H1 (cell line): Measurements from ENCODE around the gene ITGA5. TPM values are rescaled to one million over a fixed set of nuclear protein-coding genes. Genes with fewer than 3 reads are reported as not detected.

Experiments used
- EP300 ChIP-seq, 2 experiments: IDR thresholded peaks; 1 replicate in 1 of 2; 2 replicates in 1 of 2; pipeline ENCODE4 v1.6.1; 2011 to 2012; ENCODE audit warnings: low read depth in 2 of 2, low read length in 2 of 2, mild to moderate bottlenecking in 2 of 2, borderline replicate concordance in 1 of 2, inconsistent platforms in 1 of 2, moderate library complexity in 1 of 2
- KDM1A ChIP-seq: fragments of 200-600, 300-600 bp; sonication (generic); IDR thresholded peaks from 2 replicates; pipeline ENCODE4 v1.7.1; 2016; ENCODE audit warnings: mild to moderate bottlenecking, low read length, borderline replicate concordance
- KDM5A ChIP-seq: fragments of 200-600 bp; IDR thresholded peaks from 2 replicates; pipeline ENCODE4 v1.7.1; 2012; ENCODE audit warnings: mild to moderate bottlenecking, low read length, inconsistent platforms, mixed read lengths
- SIX5 ChIP-seq: IDR thresholded peaks from 2 replicates; pipeline ENCODE4 v1.6.1; 2011; ENCODE audit warnings: mild to moderate bottlenecking, low read depth, low read length
- SP1 ChIP-seq: IDR thresholded peaks from 2 replicates; pipeline ENCODE4 v1.6.1; 2011; ENCODE audit warnings: low read depth, low read length
- TAF7 ChIP-seq: optimal IDR thresholded peaks from 2 replicates; pipeline ENCODE3; 2011; ENCODE audit warnings: low read depth, mild to moderate bottlenecking, inconsistent platforms, low read length, moderate library complexity, borderline replicate concordance
- polyA plus RNA-seq, 7 experiments: library from polyadenylated mRNA; depleted of rRNA in 3 of 7; stranded (reverse) in 5 of 7; unstranded in 2 of 7; fragments of >200 nt in 5 of 7; fragments of 200-250 nt in 2 of 7; gene quantifications; 1 replicate in 5 of 7; 2 replicates in 1 of 7; 4 replicates in 1 of 7; pipeline versions ENCODE4 v1.2.1 to v1.2.3, GENCODE V29; 2011 to 2013; ENCODE audit warnings: missing spikeins in 2 of 7, mixed read lengths in 2 of 7
- total RNA-seq: library from RNA; stranded (reverse); fragmentation: NEBNext Ultra II Directional; extraction: Animal tissue kit (Norgen Biotek cat#: 25700); gene quantifications from 2 replicates; pipeline ENCODE4 v1.2.1, GENCODE V29; 2021
- TF ChIP-seq, protein P1 (sequence below): fragments of 300-600 bp; sonication (generic); IDR thresholded peaks from 2 replicates; pipeline ENCODE4 v1.7.1; 2012; ENCODE audit warnings: low read length, moderate library complexity, mild to moderate bottlenecking, inconsistent platforms; ENCODE audit not compliant: insufficient replicate concordance
- TF ChIP-seq, protein P2 (sequence below): IDR thresholded peaks from 2 replicates; pipeline ENCODE4 v1.6.1; 2011; ENCODE audit warnings: low read length, improper control_type of control experiment

ITGA5 gene
- total and polyA plus RNA-seq, 2 of the 8 experiments (the other 6 are each of a cell fraction or from before 2014, with no cell fraction given), result 11.6 to 19.4 TPM

DNA sequence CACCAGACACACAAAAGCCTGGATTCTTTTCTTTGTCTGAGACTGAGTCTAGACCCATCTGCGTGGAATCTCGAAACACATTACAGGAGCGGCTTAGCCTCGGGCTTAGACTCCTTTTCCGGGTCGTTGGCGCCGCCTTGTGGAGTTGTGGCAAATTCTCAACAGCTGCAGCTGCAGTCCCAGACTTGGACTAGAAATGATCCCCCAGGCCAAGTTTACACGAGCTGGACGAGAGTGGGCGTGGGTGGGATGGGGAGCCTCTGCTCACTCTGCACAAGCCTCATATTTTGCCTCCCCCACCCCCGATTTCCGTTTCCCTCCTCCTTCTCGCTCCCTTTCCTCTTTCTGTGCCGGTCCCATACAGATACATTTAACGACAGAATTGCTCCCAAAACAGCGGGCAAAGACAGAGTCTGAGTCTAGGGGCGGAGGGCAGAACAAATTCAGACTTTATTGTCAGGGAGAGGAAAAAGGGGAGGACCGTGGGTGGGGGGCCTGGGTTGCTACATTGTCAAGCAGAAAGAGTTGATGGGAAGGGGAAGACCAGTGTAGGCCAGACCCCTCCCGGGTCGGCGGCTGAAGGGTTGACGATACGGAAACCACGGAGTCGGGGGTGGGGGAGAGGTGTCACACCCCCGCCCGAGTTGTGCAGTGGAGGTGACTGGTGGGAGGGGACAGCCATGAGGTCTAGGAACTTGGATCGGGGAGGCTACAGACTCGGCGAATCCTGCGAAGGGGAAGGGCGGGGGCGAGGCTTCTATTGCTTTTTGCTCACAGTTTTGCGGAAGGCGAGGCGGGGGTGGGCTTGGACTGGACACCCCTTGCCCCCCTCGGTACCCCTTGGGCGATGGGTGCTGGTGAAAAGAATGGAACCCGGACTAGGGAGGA, 50.1 kb downstream of the ITGA5 start (continued):
- TF ChIP-seq, protein P1, sequence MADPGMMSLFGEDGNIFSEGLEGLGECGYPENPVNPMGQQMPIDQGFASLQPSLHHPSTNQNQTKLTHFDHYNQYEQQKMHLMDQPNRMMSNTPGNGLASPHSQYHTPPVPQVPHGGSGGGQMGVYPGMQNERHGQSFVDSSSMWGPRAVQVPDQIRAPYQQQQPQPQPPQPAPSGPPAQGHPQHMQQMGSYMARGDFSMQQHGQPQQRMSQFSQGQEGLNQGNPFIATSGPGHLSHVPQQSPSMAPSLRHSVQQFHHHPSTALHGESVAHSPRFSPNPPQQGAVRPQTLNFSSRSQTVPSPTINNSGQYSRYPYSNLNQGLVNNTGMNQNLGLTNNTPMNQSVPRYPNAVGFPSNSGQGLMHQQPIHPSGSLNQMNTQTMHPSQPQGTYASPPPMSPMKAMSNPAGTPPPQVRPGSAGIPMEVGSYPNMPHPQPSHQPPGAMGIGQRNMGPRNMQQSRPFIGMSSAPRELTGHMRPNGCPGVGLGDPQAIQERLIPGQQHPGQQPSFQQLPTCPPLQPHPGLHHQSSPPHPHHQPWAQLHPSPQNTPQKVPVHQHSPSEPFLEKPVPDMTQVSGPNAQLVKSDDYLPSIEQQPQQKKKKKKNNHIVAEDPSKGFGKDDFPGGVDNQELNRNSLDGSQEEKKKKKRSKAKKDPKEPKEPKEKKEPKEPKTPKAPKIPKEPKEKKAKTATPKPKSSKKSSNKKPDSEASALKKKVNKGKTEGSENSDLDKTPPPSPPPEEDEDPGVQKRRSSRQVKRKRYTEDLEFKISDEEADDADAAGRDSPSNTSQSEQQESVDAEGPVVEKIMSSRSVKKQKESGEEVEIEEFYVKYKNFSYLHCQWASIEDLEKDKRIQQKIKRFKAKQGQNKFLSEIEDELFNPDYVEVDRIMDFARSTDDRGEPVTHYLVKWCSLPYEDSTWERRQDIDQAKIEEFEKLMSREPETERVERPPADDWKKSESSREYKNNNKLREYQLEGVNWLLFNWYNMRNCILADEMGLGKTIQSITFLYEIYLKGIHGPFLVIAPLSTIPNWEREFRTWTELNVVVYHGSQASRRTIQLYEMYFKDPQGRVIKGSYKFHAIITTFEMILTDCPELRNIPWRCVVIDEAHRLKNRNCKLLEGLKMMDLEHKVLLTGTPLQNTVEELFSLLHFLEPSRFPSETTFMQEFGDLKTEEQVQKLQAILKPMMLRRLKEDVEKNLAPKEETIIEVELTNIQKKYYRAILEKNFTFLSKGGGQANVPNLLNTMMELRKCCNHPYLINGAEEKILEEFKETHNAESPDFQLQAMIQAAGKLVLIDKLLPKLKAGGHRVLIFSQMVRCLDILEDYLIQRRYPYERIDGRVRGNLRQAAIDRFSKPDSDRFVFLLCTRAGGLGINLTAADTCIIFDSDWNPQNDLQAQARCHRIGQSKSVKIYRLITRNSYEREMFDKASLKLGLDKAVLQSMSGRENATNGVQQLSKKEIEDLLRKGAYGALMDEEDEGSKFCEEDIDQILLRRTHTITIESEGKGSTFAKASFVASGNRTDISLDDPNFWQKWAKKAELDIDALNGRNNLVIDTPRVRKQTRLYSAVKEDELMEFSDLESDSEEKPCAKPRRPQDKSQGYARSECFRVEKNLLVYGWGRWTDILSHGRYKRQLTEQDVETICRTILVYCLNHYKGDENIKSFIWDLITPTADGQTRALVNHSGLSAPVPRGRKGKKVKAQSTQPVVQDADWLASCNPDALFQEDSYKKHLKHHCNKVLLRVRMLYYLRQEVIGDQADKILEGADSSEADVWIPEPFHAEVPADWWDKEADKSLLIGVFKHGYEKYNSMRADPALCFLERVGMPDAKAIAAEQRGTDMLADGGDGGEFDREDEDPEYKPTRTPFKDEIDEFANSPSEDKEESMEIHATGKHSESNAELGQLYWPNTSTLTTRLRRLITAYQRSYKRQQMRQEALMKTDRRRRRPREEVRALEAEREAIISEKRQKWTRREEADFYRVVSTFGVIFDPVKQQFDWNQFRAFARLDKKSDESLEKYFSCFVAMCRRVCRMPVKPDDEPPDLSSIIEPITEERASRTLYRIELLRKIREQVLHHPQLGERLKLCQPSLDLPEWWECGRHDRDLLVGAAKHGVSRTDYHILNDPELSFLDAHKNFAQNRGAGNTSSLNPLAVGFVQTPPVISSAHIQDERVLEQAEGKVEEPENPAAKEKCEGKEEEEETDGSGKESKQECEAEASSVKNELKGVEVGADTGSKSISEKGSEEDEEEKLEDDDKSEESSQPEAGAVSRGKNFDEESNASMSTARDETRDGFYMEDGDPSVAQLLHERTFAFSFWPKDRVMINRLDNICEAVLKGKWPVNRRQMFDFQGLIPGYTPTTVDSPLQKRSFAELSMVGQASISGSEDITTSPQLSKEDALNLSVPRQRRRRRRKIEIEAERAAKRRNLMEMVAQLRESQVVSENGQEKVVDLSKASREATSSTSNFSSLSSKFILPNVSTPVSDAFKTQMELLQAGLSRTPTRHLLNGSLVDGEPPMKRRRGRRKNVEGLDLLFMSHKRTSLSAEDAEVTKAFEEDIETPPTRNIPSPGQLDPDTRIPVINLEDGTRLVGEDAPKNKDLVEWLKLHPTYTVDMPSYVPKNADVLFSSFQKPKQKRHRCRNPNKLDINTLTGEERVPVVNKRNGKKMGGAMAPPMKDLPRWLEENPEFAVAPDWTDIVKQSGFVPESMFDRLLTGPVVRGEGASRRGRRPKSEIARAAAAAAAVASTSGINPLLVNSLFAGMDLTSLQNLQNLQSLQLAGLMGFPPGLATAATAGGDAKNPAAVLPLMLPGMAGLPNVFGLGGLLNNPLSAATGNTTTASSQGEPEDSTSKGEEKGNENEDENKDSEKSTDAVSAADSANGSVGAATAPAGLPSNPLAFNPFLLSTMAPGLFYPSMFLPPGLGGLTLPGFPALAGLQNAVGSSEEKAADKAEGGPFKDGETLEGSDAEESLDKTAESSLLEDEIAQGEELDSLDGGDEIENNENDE, result no peak
- no peak for TF ChIP-seq KDM1A
- TF ChIP-seq SIX5, result no peak
- no peak for TF ChIP-seq TAF7
- TF ChIP-seq KDM5A, result peak; percentile 35; the same call in 1 of the 2 replicates
- no peak for TF ChIP-seq EP300 (IDR thresholded peaks at IDR 0.05; ENCODE audit: borderline replicate concordance in 1 of 2, low read depth in 2 of 2, low read length in 2 of 2)
- TF ChIP-seq SP1, result no peak
- TF ChIP-seq, protein P2, sequence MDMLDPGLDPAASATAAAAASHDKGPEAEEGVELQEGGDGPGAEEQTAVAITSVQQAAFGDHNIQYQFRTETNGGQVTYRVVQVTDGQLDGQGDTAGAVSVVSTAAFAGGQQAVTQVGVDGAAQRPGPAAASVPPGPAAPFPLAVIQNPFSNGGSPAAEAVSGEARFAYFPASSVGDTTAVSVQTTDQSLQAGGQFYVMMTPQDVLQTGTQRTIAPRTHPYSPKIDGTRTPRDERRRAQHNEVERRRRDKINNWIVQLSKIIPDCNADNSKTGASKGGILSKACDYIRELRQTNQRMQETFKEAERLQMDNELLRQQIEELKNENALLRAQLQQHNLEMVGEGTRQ, result no peak
